Liver (tissue), 3 donors: ENCODE results near the gene ZFAND3.

Experiments used
- EGR1 ChIP-seq, 2 donors: IDR thresholded peaks; 2 replicates each; pipeline ENCODE4 v1.6.1; 2016 to 2018; ENCODE audit warnings: antibody characterized with exemption in 2 of 2, low read depth in 2 of 2
- GABPA ChIP-seq, 2 donors: IDR thresholded peaks in 1 of 2; conservative IDR thresholded peaks in 1 of 2; 2 replicates each; pipeline ENCODE4 v1.6.1; 2016; ENCODE audit warnings: antibody characterized with exemption in 2 of 2, mild to moderate bottlenecking in 1 of 2, moderate library complexity in 1 of 2
- HNF4A ChIP-seq, 2 donors: conservative IDR thresholded peaks; 2 replicates each; pipeline ENCODE4 v1.6.1; 2016; ENCODE audit warnings: antibody characterized with exemption in 2 of 2, mild to moderate bottlenecking in 2 of 2
- RAD21 ChIP-seq, 2 donors: IDR thresholded peaks; 2 replicates each; pipeline ENCODE4 v1.6.1; 2016; ENCODE audit warnings: antibody characterized with exemption in 2 of 2, mild to moderate bottlenecking in 2 of 2
- RXRA ChIP-seq, 2 donors: IDR thresholded peaks; 2 replicates each; pipeline ENCODE4 v1.6.1; 2017 to 2018; ENCODE audit warnings: antibody characterized with exemption in 2 of 2, mild to moderate bottlenecking in 1 of 2
- YY1 ChIP-seq: IDR thresholded peaks from 2 replicates; pipeline ENCODE4 v1.6.1; 2016; ENCODE audit warnings: antibody characterized with exemption, mild to moderate bottlenecking
- TF ChIP-seq, protein P1 (sequence below): fragments of 150-350 bp; IDR thresholded peaks from 2 replicates; pipeline ENCODE4 v1.5.1; 2017; ENCODE audit warnings: improper control_type of control experiment, low read depth, low read length; ENCODE audit not compliant: missing input control
- TF ChIP-seq, protein P2 (sequence below): IDR thresholded peaks from 2 replicates; pipeline ENCODE4 v1.6.1; 2016; ENCODE audit warnings: antibody characterized with exemption
- donor health status: healthy.
- donor health status: healthy.

DNA sequence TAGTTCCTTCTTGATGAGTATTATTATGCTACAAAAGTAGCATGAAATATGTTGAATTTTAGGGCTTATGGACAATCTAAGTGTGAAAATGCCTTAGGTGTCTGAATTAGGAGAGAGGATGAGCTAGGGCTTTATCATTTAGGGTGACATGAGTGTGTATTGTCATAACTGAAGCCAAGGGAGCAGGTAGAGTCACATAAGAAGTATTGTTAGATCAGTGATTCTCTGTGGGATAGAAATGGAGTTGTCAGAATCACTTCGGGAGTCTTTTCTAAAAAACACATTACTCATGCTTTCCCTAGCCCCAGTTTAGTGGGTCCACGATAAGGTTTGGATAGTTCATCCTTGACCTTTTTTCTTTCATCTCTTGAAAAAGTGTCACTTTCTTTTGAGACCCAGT lies 16.4 kb downstream of the ZFAND3 start:
- TF ChIP-seq, protein P1, sequence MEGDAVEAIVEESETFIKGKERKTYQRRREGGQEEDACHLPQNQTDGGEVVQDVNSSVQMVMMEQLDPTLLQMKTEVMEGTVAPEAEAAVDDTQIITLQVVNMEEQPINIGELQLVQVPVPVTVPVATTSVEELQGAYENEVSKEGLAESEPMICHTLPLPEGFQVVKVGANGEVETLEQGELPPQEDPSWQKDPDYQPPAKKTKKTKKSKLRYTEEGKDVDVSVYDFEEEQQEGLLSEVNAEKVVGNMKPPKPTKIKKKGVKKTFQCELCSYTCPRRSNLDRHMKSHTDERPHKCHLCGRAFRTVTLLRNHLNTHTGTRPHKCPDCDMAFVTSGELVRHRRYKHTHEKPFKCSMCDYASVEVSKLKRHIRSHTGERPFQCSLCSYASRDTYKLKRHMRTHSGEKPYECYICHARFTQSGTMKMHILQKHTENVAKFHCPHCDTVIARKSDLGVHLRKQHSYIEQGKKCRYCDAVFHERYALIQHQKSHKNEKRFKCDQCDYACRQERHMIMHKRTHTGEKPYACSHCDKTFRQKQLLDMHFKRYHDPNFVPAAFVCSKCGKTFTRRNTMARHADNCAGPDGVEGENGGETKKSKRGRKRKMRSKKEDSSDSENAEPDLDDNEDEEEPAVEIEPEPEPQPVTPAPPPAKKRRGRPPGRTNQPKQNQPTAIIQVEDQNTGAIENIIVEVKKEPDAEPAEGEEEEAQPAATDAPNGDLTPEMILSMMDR, result no peak
- TF ChIP-seq RAD21 (IDR thresholded peaks at IDR 0.05), result no peak
- TF ChIP-seq GABPA (IDR thresholded peaks at IDR 0.05 in 1 of 2, conservative IDR thresholded peaks at IDR 0.05 in 1 of 2), result no peak
- TF ChIP-seq, protein P2, sequence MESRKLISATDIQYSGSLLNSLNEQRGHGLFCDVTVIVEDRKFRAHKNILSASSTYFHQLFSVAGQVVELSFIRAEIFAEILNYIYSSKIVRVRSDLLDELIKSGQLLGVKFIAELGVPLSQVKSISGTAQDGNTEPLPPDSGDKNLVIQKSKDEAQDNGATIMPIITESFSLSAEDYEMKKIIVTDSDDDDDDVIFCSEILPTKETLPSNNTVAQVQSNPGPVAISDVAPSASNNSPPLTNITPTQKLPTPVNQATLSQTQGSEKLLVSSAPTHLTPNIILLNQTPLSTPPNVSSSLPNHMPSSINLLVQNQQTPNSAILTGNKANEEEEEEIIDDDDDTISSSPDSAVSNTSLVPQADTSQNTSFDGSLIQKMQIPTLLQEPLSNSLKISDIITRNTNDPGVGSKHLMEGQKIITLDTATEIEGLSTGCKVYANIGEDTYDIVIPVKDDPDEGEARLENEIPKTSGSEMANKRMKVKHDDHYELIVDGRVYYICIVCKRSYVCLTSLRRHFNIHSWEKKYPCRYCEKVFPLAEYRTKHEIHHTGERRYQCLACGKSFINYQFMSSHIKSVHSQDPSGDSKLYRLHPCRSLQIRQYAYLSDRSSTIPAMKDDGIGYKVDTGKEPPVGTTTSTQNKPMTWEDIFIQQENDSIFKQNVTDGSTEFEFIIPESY, result no peak
- no peak for TF ChIP-seq YY1
- no peak for TF ChIP-seq RXRA (IDR thresholded peaks at IDR 0.05)
- no peak for TF ChIP-seq HNF4A (conservative IDR thresholded peaks at IDR 0.05)
- no peak for TF ChIP-seq EGR1 (IDR thresholded peaks at IDR 0.05; ENCODE audit: low read depth in 2 of 2)
